Hepatocyte (in vitro differentiated cells): Measurements from ENCODE around the gene MBP. TPM values are rescaled to one million over a fixed set of nuclear protein-coding genes. Genes with fewer than 3 reads are reported as not detected.

Experiments
- DNase-seq: peaks from one replicate; pipeline ENCODE4 v3.0.0-alpha.2; 2016; ENCODE audit warnings: low spot score
- H2AFZ ChIP-seq: fragments of 200-600 bp; sonication (generic); 2 replicates; pipeline ENCODE4 v1.6.0; 2016; ENCODE audit warnings: antibody characterized with exemption, mild to moderate bottlenecking
- H3K27ac ChIP-seq: fragments of 200-600 bp; sonication (generic); 2 replicates; pipeline ENCODE4 v1.5.1; 2016; ENCODE audit warnings: mild to moderate bottlenecking
- H3K27me3 ChIP-seq: fragments of 200-600 bp; sonication (generic); 2 replicates; pipeline ENCODE4 v1.6.1; 2016
- H3K36me3 ChIP-seq: fragments of 200-600 bp; sonication (generic); replicated peaks from 2 replicates; pipeline ENCODE4 v1.5.1; 2016; ENCODE audit warnings: low read depth; ENCODE audit not compliant: insufficient read depth
- H3K4me1 ChIP-seq: fragments of 200-600 bp; sonication (generic); 2 replicates; pipeline ENCODE4 v1.5.1; 2016; ENCODE audit warnings: mild to moderate bottlenecking, moderate library complexity; ENCODE audit not compliant: insufficient read depth
- H3K4me2 ChIP-seq: fragments of 200-600 bp; sonication (generic); 2 replicates; pipeline ENCODE4 v1.6.0; 2016
- H3K4me3 ChIP-seq: fragments of 200-600 bp; sonication (generic); 2 replicates; pipeline ENCODE4 v1.5.1; 2016; ENCODE audit warnings: mild to moderate bottlenecking
- H3K79me2 ChIP-seq: fragments of 200-600 bp; sonication (generic); 2 replicates; pipeline ENCODE4 v1.6.0; 2017; ENCODE audit warnings: mild to moderate bottlenecking
- H3K9me2 ChIP-seq: fragments of 200-600 bp; sonication (generic); replicated peaks from 2 replicates; pipeline ENCODE4 v1.6.0; 2017; ENCODE audit warnings: mild to moderate bottlenecking; ENCODE audit not compliant: insufficient read depth
- H3K9me3 ChIP-seq: fragments of 200-600 bp; sonication (generic); 2 replicates; pipeline ENCODE4 v1.5.1; 2016; ENCODE audit warnings: low read depth, mild to moderate bottlenecking
- H4K20me1 ChIP-seq: fragments of 200-600 bp; sonication (generic); 2 replicates; pipeline ENCODE4 v1.6.0; 2016; ENCODE audit warnings: mild to moderate bottlenecking; ENCODE audit not compliant: insufficient read depth, poor library complexity, severe bottlenecking
- CTCF ChIP-seq: fragments of 200-600 bp; sonication (generic); IDR thresholded peaks from 2 replicates; pipeline ENCODE4 v1.5.1; 2016; ENCODE audit warnings: antibody characterized with exemption, mild to moderate bottlenecking; ENCODE audit not compliant: poor library complexity
- EZH2 ChIP-seq: fragments of 200-600 bp; sonication (generic); IDR thresholded peaks from 2 replicates; pipeline ENCODE4 v1.6.1; 2016; ENCODE audit warnings: antibody characterized with exemption, mild to moderate bottlenecking, borderline replicate concordance
- EZH2phosphoT487 ChIP-seq: fragments of 200-600 bp; sonication (generic); IDR thresholded peaks from one replicate; pipeline ENCODE4 v1.6.1; 2018; ENCODE audit warnings: antibody characterized with exemption, mild to moderate bottlenecking, low read depth, moderate library complexity; ENCODE audit not compliant: unreplicated experiment, severe bottlenecking
- WGBS: methylation state at CpG from one replicate; pipeline ENCODE4 v1.1.6; 2016; ENCODE audit warnings: low lambda C conversion rate; ENCODE audit errors: missing lambda C conversion rate; 5-methylcytosine and 5-hydroxymethylcytosine counted together
- polyA plus RNA-seq: library from polyadenylated mRNA; unstranded; fragments of >200 nt; fragmentation: Nextera tagmentation; extraction: Ambion mirVana; gene quantifications from 2 replicates; pipeline ENCODE4 v1.2.1, GENCODE V29; 2016
- total RNA-seq: library from RNA; depleted of rRNA; stranded (reverse); fragments of >200 nt; gene quantifications from 2 replicates; pipeline ENCODE4 v1.2.3, GENCODE V29; 2014

Gene MBP
- total and polyA plus RNA-seq, 2 experiments from 2014 or later: 21.6 to 22.1 TPM

GRCh38 chr18:77103187-77103850 is 29.3 kb downstream of the MBP start:
- TF ChIP-seq CTCF (no peak), EZH2phosphoT487 (no peak), EZH2 (no peak)
- WGBS: 75% methylated on average over 14 of the region's 14 CpGs
- no peak overlapping the region for H3K4me3 ChIP-seq
- H4K20me1 ChIP-seq: no peaks in the 10 kb centered on the region
- H3K27ac ChIP-seq: peak overlapping the region; percentile 87
- peak overlapping the region; percentile 50 for H3K4me2 ChIP-seq
- no peaks in the 10 kb centered on the region for H3K9me2 ChIP-seq
- H3K36me3 ChIP-seq: no peaks in the 10 kb centered on the region
- no peak overlapping the region for H2AFZ ChIP-seq
- H3K79me2 ChIP-seq: no peaks in the 10 kb centered on the region
- H3K27me3 ChIP-seq: no peaks in the 10 kb centered on the region
- H3K4me1 ChIP-seq: peaks cover 45% of the 10 kb centered on the region
- no peaks in the 10 kb centered on the region for H3K9me3 ChIP-seq
- DNase-seq: no peak

DNA sequence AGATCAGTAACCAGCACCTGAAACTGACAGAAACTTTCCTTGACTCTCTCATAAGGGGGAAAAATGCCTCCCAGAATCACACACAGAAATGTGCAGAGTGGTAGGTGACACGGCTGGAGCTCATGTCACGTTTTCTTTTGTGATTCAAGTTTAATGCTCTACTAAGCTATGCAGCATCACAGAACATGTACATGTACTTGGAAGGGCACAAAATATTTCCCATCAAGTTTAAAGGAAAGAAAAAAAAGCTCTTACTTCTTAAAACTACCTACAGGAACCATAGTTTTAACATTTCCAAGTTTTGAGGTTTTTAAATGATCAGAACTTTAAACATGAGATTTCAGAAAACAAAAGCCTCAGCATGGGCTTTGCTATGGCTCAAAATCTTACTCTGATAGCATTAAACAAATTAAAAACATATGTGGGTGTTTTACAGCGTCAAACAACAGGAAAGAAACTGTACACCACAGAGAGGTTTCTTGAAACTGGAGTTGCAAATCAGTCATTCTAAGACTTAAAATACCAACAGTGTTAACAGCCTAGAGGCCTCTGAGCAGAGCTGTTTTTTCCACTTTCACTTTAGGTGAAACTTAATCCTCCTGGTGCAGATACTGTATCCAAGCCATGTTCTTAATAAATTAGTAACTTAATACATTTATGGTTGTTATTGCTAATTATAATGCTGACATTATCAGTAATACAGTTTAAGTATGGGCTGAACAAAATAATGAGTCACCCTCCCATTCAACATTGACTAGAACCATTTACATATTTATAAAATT is 30.1 kb downstream of the MBP start:
- Histone ChIP-seq H3K27ac (peak overlapping the region; percentile 87), H3K4me1 (peaks cover 38% of the 10 kb centered on the region), H2AFZ (no peak overlapping the region), H3K9me3 (no peaks in the 10 kb centered on the region), H3K4me3 (no peak overlapping the region), H3K4me2 (peak overlapping the region; percentile 50), H3K36me3 (no peaks in the 10 kb centered on the region), H3K9me2 (no peaks in the 10 kb centered on the region), H3K79me2 (no peaks in the 10 kb centered on the region), H3K27me3 (no peaks in the 10 kb centered on the region), H4K20me1 (no peaks in the 10 kb centered on the region)
- no peak for DNase-seq
- TF ChIP-seq EZH2phosphoT487 (no peak), EZH2 (no peak), CTCF (no peak)
- 58% methylated on average over 3 of the region's 3 CpGs for WGBS

DNA sequence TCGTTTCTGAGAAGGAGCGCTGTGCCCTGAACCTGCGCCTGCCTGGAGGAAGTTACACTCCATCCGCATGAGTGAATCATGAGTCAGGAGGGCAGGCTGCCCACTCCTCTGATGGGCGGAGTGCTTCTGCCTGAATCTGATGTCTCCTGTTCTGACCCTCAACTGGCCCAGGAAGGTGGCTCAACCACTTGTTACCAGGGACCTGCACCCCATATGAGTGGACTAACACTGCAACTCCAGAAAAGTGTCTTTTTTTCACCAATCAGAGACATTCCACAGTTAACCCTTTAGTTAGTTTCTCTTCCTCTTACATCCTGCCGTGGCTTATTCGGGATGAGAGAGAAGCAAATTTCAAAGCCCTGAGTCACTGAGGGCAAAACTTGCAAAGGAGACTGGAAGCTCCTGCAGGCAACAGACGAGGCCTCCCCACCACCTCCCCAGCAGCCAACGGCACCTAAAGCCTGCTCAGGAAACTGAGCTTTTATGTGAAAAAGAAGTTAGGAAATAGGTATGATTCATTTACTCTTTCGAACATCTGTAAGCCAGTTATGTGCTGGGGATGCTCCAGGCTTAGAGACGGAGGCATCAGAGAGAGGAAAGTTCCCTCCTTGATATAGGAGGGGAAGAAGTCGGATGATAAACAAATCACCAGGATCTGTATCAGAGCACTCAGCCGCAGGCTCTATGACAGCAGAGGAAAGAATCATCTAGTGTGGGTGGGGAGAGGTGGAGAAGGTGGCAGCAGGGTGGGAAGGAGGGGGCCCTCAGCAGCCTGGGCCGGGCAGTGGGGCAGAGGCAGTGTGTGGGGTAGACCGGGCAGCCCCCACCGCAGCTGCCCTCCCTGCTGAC is 30.9 kb downstream of the MBP start:
- Histone ChIP-seq H3K9me2 (no peaks in the 10 kb centered on the region), H3K27ac (peak overlapping the region; percentile 87), H3K27me3 (no peaks in the 10 kb centered on the region), H3K4me3 (no peak overlapping the region), H3K36me3 (no peaks in the 10 kb centered on the region), H3K4me2 (peak overlapping the region; percentile 50), H3K79me2 (no peaks in the 10 kb centered on the region), H4K20me1 (no peaks in the 10 kb centered on the region), H2AFZ (no peak overlapping the region), H3K4me1 (peaks cover 43% of the 10 kb centered on the region), H3K9me3 (no peaks in the 10 kb centered on the region)
- 42% methylated on average over 15 of the region's 16 CpGs for WGBS
- peak; percentile 72 for DNase-seq
- TF ChIP-seq EZH2phosphoT487 (no peak), EZH2 (no peak), CTCF (no peak)
